Measurements from ENCODE around the gene SLC7A1. TPM values are rescaled to one million over a fixed set of nuclear protein-coding genes. Genes with fewer than 3 reads are reported as not detected.

The SLC7A1 gene
- total and polyA plus RNA-seq, 2 of the 13 experiments (the other 11 are each of a cell fraction or from before 2014, with no cell fraction given): 14.5 to 15.3 TPM

DNA sequence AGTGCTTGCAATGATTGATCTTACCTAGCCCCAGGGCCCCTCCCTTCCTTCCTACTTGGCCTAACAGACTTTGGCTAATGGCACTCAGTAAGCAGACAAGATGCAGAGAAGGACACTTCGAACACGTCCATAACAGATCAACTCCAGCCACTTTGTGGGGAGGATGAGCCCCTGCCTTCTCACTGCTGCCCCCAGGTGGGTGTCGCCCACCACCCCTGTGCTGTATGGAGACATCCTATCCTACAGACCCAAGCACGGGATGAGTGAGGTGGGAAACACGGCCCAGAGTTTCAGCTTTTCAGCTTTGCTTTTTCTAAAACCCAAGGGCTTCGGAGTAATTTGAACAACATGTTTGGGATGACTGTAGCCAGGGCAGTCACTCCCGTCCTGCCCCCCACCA lies 5.5 kb downstream of the SLC7A1 start:
- intact Hi-C loops (cut with micrococcal nuclease; ENCODE audit: unreplicated experiment): loop anchor here (10.0 kb wide), 1 partner anchor 85 kb away; no protein-coding TSS in a partner anchor
- Histone ChIP-seq H3K4me3 (replicated peaks in 1 of 3; ENCODE audit: insufficient read depth in 1 of 3, low read depth in 2 of 3, low read length in 3 of 3) (no peak overlapping the region), H3K27ac (ENCODE audit: extremely low read length, insufficient read depth, low read length) (no peak overlapping the region), H3K27me3 (ENCODE audit: control insufficient read depth in 1 of 2, insufficient read depth in 2 of 2, low read length in 2 of 2) (no peaks in the 10 kb centered on the region), H3K36me3 (replicated peaks in 1 of 2; ENCODE audit: control insufficient read depth in 1 of 2, insufficient read depth in 2 of 2, low read length in 2 of 2) (peaks cover 4 to 38% of the 10 kb centered on the region in 2 experiments; a peak in 4 of 5 replicates), H2AFZ (ENCODE audit: low read length) (no peak overlapping the region), H3K9me3 (ENCODE audit: low read length) (no peaks in the 10 kb centered on the region), H3K9ac (ENCODE audit: insufficient read depth, low read depth, low read length) (no peak overlapping the region), H4K20me1 (ENCODE audit: insufficient read depth, low read length) (peaks cover 65% of the 10 kb centered on the region), H3K4me2 (ENCODE audit: low read depth, low read length) (no peak overlapping the region), H3K79me2 (ENCODE audit: insufficient read depth, low read length) (peaks cover 100% of the 10 kb centered on the region), H3K4me1 (ENCODE audit: insufficient read depth, low read length) (peaks cover 67% of the 10 kb centered on the region)
- TF ChIP-seq MIXL1 (CRISPR knock-in tag; IDR thresholded peaks at IDR 0.05): no peak
- TF ChIP-seq, protein P1, sequence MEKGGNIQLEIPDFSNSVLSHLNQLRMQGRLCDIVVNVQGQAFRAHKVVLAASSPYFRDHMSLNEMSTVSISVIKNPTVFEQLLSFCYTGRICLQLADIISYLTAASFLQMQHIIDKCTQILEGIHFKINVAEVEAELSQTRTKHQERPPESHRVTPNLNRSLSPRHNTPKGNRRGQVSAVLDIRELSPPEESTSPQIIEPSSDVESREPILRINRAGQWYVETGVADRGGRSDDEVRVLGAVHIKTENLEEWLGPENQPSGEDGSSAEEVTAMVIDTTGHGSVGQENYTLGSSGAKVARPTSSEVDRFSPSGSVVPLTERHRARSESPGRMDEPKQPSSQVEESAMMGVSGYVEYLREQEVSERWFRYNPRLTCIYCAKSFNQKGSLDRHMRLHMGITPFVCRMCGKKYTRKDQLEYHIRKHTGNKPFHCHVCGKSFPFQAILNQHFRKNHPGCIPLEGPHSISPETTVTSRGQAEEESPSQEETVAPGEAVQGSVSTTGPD (CRISPR knock-in tag; IDR thresholded peaks at IDR 0.05): no peak
- no peak for TF ChIP-seq ZNF746 (CRISPR knock-in tag; IDR thresholded peaks at IDR 0.05)
- TF ChIP-seq EP300 (IDR thresholded peaks at IDR 0.05; ENCODE audit: low read depth in 2 of 2, low read length in 2 of 2): no peak
- TF ChIP-seq EP300 (CRISPR knock-in tag; IDR thresholded peaks at IDR 0.05; ENCODE audit: borderline replicate concordance): no peak
- 0 out of 2 replicates have a peak, but pooled peaks have one; percentile 7 for TF ChIP-seq STAG1 (CRISPR knock-in tag; IDR thresholded peaks at IDR 0.05)
- TF ChIP-seq ISL2 (CRISPR knock-in tag; IDR thresholded peaks at IDR 0.05): no peak
- no peak for TF ChIP-seq HMG20B (CRISPR knock-in tag; conservative IDR thresholded peaks at IDR 0.05)
- TF ChIP-seq ATRX (CRISPR knock-in tag; IDR thresholded peaks at IDR 0.05; ENCODE audit: borderline replicate concordance): no peak
- TF ChIP-seq, protein P2, sequence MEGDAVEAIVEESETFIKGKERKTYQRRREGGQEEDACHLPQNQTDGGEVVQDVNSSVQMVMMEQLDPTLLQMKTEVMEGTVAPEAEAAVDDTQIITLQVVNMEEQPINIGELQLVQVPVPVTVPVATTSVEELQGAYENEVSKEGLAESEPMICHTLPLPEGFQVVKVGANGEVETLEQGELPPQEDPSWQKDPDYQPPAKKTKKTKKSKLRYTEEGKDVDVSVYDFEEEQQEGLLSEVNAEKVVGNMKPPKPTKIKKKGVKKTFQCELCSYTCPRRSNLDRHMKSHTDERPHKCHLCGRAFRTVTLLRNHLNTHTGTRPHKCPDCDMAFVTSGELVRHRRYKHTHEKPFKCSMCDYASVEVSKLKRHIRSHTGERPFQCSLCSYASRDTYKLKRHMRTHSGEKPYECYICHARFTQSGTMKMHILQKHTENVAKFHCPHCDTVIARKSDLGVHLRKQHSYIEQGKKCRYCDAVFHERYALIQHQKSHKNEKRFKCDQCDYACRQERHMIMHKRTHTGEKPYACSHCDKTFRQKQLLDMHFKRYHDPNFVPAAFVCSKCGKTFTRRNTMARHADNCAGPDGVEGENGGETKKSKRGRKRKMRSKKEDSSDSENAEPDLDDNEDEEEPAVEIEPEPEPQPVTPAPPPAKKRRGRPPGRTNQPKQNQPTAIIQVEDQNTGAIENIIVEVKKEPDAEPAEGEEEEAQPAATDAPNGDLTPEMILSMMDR (CRISPR knock-in tag; IDR thresholded peaks at IDR 0.05): peak; percentile 50
- no peak for TF ChIP-seq PTBP1 (IDR thresholded peaks at IDR 0.05; ENCODE audit: low read depth, low read length, poor library complexity, severe bottlenecking)
- in situ Hi-C loops (cut with HindIII; ENCODE audit: extremely low pct_ligation_motif_present, low pct_unique_long_range_greater_than_20kb): loop anchor here (10.0 kb wide), 1 partner anchor 255 kb away; no protein-coding TSS in a partner anchor
- 95% methylated on average over 7 of the region's 7 CpGs for WGBS (ENCODE audit: low lambda C conversion rate)
- no TSS peak for BruUV-seq (replicated peaks)
- ATAC-seq (peak; percentile 32), DNase-seq (ENCODE audit: low spot score) (no peak), FAIRE-seq (no peak)
- ChIA-PET CTCF (ENCODE audit: low intra/inter-chr PET ratio, low total read pairs) (no interaction called here), POLR2A (no interaction called here)
